ENCODE measurements around the gene C2CD2L.

DNA sequence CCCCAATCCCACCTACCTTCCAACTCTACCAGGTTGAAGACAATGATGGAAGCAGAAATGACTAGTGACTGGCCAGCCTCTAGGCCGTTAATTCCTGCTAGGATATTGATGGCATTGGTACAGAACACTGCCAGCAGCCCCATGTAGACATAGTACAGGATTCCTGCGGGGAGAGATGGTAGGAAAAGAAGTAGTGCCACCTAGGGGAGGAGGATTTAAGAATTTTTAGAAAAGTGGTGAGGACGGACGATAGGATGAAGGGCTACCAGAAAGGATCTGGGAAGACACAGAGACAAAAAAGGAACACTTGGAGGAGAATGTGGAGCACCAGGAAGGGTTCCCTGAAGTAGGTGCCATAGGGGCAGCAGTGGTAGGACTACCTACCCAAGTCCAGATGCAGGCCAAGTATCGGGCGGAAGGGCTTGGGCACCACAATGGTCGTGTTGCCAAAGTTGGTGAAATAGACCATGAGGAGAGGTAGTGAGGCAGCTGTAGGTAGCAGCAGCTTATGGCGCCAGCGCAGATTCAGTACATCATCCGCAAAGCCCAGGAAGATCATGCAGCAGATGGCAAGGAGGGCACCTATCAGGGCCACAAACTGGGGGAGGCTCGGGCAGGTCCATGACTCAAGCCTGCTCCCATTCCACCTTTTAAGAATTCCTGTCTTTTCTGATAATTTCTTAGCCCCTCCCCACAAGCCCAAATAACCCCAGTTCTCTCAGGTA, 6.7 kb upstream of the C2CD2L start:
- TF ChIP-seq CTCF (conservative IDR thresholded peaks at IDR 0.05 in 1 of 2, IDR thresholded peaks at IDR 0.05 in 1 of 2; ENCODE audit: low read depth in 1 of 2, low read length in 2 of 2): peak; percentile 49 to 52
- TF ChIP-seq EZH2 (IDR thresholded peaks at IDR 0.05; ENCODE audit: low read length, missing control alignments): no peak

All from fibroblast of lung (primary cell).